ENCODE data around the gene ARFGAP1.
"Not testable (repeated sequence)": the region's sequence is repeated elsewhere in the genome, so short reads cannot be mapped to it uniquely, and the experiment has no call there.

Gene ARFGAP1

DNA sequence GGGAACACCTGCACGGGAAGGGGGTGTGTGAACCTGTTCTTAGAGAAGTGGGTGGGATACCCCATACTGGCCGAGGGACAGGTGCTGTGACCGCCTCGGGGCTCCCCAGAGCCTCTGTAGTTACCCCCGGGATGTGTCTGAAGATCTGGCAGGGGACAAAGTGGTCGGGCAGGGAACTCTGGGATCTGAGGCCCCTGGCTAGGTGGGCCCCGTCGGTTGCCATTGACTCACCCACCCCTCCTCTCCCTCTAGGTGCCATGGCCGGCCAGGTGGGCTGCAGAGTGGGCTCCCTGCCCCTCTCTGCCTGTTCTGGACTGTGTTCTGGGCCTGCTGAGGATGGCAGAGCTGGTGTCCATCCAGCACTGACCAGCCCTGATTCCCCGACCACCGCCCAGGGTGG is 32.6 kb upstream of the ARFGAP1 start:
- no peak for DNase-seq (ENCODE audit: low spot score)

DNA sequence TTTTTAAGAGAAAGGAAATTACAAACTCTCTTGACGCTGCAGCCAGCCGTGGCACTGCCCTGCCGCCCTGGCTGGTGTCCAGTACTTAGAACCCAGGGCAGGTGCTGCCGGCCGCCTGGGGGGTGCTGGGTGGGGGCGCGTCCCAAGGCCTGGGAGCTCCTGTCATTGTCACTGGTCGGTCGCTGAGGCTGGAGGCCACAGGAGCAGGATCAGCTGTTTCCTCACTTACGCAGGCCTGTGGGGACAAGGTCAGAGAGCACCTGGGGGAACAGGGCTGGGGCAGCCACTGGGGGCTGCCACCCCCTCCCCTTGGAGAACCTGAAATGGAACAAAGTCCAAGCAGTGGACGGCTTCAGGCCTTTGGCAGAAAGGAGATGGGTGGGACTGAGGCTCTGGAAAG is 31.3 kb upstream of the ARFGAP1 start:
- DNase-seq (ENCODE audit: low spot score): no peak

DNA sequence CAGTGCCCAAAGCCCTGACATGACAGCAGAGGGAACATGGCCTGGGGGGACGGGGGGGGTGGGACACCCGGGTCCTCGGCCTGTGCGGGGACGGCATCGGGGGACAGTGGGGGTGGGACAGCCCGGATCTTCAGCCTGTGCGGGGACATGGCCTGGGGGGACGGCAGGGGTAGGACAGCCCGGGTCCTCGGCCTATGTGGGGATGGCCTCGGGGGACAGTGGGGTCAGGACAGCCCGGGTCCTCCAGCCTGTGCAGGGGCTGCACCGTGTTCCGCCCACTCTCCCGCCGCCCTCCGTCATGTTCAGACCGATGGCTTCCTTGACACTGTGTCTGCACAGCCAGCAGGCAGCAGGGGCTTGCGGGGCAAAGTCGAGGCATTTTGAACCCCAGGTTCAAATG is 29.9 kb upstream of the ARFGAP1 start:
- DNase-seq (ENCODE audit: low spot score): no peak

DNA sequence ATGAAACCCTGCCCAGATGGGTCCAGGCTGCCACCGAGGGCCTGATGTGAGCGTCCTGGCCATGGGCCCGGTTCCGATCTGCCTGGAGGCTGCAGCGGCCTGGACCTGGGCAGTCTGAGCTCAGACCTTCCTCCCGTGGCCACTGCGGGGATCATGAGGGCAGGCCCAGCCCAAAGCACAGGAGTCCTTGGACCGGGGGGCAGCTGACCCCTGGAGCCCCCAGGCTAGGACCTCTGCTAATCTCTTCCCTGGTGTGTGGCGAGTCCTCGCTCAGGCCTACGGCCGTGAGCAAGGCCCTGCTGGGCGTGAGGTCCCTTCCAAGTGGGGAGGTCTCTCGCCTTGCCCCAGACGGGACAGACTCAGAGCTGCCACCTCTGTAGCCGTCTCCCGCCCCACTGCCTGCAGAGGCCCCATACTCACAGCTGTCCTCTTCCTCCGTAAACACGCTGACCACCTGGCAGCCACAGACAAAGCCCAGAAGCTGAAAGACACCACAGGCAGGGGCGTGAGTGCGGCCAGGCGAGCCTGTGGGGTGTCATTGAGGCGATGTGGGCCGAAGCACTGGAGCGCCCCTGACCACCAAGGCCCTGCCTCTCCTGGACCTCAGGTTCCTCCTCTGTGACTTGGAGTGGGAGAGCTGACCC is 28.9 kb upstream of the ARFGAP1 start:
- DNase-seq (ENCODE audit: low spot score): no peak

DNA sequence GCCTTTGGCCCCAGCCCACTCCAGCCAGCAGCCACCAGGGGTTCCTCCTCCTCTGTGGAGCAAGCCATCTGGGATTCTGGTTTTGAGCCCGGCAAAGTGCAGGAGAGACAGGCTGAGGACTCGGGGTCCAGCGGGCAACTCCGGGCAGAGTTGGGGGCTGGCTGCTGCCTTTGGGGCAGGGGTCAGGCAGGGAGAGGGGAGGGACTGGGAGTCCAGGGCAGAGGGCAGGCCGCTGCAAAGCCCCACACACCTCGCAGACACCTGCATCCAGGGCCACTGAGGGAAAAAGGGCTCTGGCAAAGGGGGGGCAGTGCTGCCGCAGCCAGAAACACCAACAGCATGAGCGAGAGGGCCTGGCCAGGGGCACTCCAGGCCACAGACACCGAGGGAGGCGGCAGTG is 28.1 kb upstream of the ARFGAP1 start:
- no peak for DNase-seq (ENCODE audit: low spot score)

DNA sequence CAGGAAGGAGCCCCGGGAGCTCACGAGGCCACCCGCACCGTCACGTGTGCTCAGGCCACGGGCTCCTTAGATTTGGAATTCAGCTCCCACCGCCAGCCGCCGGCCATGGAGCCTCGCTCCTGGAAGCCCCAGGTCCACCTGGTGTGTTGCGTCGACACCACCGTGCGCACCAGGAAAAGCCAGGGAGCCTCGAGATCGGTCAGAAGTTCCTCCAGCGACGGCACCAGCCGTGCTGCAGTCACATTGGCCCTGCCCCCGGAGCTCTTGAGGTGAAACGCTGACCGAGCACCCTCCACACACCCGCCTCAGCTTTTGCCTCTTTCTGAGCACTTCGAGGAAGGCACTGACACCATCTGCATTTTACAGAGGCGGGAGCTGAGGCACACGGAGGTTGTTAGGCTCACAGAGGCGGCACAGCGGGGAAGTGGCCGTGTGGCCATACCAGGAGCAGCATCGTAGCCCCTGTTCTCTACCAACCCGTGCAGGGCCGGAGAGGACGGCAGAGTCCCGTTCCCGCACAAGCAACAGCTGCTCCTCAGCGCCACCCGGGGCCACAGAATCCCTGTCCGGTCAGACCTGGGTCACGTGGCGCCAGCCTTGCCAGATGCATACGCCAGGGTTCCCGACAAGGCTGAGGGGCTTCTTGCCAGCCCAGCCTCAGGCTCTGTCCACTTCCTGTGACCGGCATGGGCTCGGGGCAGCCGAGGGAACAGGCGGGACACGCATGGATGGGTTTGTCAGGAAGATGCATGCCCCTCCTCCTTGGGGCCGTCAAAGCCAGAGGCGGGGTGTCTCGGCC is 25.9 kb upstream of the ARFGAP1 start:
- DNase-seq (ENCODE audit: low spot score): no peak

DNA sequence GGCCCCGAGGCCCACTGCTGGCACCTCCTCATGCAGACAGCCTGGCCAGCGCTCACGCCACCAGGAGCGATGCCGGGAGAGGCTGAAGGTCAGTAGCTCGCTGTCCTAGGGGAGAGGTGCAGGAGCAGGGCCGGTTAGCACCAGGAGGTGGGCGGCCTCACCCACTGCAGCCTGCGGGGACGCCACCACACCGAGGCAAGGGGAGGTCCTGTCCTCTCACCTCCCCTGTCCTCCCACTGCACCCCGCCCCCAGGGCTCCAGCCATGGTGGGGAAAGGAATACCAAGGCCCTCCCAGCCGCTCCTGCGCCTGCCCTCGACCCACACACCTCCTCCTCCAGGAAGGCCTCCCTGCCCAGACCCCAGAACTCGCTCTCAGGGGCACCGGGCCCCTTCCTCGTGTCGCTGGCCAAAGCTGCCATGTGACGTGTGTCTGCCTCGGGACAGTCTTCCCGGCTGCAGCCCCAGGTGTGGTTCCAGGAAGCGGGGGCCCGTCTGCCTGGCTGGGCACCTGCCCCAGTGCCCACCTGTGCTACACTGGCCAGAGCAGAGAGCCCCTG is 24.9 kb upstream of the ARFGAP1 start:
- no peak for DNase-seq (ENCODE audit: low spot score)

DNA sequence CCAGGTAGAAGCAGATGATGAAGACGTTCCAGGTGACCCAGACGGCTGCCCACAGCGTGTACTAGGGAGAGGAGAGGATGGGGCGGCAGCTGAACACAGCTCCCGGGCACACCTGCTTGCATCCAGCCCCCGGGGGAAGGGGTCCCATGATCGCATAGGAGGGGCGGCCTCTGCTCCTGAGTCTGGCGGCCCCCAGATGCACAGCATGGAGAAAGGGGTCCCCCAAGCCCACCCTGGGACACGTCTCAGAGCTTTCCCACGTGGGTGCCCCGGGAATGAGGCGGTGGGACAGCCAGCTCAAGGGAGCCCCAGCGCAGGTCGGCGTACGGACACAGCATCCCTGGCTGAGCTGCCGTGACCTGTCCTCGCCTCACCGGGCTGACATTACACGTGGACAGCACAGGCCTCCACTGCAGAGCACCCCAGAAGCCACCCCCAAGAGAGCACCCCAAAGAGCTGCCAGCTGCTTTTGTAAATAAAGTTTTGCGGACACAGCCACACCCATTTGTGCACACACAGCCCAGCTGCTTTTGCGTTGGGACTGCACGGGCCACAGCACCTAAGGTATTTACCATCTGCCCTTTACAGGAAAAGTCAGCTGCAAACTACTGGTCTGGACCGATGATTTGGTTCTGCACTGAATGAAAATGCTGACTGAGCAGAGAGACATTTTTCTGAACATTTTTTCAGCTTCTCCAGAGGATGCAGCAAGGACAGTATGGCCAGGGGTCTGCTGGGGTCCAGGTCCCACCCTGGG is 23.6 kb upstream of the ARFGAP1 start:
- DNase-seq (ENCODE audit: low spot score): no peak

DNA sequence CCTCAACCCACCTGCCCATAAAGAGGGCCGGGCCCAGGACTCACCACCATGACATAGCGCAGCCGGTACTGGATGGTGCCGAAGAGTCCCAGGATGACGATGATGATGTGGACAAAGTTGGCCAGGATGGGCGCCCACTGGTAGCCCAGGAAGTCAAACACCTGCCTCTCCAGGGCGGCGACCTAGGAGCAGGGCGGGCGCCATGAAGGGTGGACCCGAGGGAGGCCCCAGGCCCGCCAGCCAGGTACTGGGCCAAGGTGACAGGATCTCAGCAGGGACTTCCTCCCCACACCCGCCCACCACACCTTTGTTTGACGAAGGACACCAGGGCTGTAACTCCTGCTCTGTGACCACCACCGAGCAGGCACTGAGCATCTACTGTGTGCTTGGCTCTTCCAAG is 22.7 kb upstream of the ARFGAP1 start:
- no peak for DNase-seq (ENCODE audit: low spot score)

DNA sequence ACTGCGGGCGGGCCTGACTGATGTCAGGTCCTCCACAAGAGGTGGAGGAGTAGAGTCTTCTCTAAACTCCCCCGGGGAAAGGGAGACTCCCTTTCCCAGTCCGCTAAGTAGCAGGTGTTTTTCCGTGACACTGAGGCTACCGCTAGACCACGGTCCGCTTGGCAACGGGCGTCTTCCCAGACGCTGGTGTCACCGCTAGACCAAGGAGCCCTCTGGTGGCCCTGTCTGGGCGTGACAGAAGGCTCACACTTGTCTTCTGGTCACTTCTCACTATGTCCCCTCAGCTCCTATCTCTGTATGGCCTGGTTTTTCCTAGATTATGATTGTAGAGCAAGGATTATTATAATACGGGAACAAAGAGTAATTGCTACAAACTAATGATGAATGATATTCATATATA is 21.3 kb upstream of the ARFGAP1 start:
- DNase-seq (ENCODE audit: low spot score): not testable (repeated sequence)

DNA sequence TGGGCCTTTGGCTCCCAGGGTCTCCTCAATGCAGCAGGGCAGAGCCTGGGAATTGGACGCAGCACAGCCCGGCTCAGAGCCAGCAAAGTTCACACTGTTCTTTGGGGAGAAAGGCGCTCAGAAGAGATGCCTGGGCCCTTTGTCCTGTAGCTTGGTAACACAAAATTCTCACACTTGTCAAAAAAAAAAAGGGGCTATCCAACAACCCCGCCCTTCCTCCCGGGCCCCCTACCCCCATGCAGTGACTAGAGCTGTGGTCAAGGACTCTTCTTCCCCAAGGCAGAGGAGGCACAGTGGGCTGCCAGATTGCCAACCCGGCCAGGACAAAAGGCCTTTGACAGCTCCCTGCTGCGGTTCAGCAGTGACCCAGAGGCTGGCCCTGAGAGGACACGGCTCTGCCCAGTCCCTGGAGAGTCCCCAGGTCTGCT is 20.3 kb upstream of the ARFGAP1 start:
- peak; percentile 49 for DNase-seq (ENCODE audit: low spot score)

DNA sequence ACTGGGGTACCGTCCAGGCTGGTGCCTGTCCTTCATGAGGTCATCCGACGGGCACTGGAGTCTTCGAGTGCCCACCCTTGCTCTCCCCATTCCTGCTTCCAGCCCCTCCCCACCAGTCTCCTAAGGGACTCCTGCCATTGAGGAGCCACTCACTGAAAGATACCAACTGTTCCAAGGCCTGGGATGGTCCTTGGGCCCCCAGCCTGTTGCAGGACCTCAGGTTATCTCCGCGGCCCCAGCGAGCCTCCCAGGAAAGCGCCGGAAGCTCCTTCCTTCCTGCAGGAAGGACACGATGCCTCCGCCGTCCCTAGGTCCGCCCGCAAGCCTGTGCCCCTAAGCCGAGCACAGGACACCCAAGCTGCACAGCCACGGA is 19.6 kb upstream of the ARFGAP1 start:
- no peak for DNase-seq (ENCODE audit: low spot score)

DNA sequence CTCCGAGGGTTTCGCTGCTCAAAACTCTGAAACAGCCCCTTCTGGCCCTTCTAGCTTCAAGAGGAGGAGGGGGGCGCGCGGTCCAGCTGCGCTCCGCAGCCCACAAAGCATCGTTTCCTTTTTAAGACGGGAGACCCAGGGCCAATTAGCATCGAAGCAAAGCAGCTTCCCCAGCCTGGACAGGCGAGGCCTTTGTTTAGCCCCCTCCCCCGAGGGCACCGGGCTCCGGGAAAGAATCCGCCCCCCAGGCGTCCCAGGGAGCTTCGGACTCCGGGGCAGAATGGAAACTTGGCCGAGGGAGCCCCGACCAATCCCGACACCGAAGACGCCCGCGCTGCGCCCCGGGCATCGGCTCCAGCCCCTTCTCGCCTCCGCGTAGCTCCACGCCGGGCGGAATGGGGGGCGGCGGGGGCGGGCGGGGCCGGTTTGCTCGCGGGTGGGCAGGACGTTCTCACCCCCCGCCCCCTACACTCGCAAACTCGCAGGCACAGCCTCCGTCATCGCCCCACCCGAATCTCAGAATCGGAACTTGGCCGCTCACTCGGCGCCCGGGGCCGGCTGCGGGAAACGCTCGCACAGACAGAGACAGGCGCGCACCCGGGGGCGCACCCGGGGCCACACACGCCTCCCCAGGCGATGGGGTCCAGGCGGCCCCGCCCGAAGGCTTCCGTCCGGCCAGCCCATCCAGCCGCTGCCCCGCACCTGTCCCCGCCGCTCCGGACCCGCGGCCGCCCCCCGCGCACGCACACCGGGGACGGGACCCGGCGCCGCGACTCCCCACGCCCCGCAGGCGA is 19.0 kb upstream of the ARFGAP1 start:
- DNase-seq (ENCODE audit: low spot score): no peak

DNA sequence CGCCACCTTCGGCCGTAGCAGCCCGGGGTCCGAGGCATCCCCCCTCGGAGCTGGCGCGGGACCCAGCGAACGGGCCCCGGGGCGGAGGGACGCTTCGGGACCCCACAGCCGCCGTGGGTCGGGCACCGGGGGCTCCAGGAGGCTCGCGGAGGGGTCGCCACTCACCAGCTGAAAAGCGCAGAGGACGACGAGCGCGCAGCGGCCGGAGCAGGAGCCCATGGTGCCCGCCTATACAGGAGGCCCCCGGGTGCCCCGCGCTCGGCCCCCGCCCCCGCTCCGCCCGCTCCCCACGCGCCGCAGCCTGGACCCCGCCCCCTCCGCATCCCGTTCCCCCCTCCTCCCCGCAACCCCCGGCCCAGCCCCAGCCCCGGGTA is 18.4 kb upstream of the ARFGAP1 start, which contains the start of gene NKAIN4:
Gene NKAIN4 (minus strand): TSS at position 232 of the 374 bp plus-strand sequence. CDS start 13 bp downstream, at position 219.
- no peak for DNase-seq (ENCODE audit: low spot score)

DNA sequence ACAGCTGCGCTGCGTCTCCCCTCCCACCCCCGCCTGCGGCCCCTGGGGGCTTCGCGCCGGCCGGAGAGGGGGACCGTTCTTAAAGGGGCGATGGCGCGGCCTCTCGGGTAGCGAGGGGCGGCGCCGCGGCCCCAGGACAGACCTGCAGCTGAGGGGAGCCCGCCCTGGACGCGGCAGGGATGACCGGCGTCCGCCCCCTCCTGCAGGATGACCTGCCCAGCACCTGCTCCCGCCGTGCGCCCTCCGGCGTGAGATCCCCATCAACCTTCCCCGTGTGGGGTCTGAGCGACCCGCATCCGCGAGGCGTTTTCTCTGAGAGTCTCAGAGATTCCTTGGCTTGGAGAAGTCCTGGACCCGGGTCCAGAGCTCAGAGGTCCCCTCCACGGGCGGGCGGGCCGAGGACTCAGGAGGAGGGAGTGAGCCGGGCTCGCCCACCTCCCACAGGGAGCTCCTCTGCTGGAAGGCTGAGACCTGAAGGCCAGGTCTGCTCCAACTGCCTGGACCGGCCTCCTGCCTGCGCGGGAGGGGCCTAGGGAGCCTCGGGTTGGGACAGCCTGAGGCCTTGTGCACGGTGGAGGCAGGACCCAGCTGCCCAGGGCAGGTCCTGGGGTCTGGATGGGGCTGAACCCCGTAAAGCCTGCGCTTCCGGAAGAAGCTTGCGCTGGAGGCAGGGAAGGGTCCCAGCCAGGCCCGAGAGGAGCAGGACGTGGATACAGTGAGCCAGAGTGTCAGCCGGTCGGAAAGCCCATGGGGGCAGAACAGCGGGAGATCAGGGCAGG is 17.8 kb upstream of the ARFGAP1 start:
- DNase-seq (ENCODE audit: low spot score): no peak

DNA sequence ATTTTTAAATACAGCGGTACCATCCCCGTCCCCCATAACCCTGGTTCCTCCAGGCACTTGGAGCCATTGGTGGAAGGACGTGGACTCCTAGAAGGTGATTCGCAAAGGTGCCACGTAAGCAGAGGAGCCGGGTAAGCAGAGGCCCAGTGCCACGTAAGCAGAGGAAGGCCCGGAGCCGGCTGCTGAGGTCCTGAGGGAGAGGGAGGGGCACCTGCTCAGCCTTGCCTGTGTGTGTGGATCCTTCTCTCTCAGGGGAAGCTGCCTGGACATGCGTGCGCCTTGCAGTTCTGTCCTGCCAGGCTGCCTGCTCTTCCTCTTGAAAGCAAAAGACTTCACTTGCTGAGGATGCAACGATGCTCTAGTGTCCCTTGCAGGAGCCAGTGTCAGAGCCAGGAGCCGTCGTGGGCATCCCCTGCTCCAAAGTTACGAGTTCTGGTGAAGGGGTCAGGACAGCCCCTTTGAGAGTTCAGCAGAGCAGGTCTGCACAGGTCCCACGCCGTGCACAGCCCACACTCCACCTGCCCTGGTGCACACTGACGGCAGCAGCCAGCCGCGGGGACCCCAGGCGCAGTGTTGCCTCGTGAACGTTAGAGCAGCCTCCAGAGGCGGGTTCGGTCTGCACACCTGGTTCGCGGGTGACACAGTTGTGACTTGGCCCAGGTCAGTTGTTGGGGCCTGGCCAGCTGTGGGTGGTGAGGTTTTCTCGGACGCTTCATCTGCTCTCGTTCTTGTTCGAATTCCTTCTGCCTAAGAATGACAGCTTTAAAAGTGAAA is 16.5 kb upstream of the ARFGAP1 start:
- no peak for DNase-seq (ENCODE audit: low spot score)

DNA sequence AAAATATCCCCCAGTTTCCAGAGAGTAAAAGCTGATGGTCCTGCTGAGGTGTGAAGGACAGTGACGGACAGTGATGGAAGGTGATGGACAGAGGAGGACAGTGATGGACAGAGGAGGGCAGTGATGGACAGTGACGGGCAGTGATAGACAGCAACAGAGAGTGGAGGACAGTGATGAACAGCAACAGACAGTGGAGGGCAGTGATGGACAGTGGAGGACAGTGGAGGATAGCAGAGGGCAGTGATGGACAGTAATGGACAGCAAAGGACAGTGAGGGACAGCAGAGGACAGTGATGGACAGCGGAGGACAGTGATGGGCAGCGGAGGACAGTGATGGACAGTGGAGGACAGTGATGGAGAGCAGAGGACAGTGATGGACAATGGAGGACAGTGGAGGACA is 15.7 kb upstream of the ARFGAP1 start:
- no peak for DNase-seq (ENCODE audit: low spot score)

DNA sequence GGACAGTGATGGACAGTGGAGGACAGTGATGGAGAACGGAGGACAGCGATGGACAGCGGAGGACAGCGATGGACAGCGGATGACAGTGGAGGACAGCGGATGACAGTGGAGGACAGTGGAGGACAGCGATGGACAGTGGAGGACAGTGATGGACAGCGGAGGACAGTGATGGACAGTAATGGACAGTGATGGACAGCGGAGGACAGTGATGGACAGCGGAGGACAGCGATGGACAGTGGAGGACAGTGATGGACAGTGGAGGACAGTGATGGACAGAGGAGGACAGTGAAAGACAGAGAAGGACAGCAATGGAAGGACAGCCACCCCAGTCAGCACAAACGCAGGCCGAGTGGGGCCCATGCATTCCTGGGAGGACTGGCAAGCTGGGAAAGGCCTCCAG is 15.0 kb upstream of the ARFGAP1 start:
- no peak for DNase-seq (ENCODE audit: low spot score)

DNA sequence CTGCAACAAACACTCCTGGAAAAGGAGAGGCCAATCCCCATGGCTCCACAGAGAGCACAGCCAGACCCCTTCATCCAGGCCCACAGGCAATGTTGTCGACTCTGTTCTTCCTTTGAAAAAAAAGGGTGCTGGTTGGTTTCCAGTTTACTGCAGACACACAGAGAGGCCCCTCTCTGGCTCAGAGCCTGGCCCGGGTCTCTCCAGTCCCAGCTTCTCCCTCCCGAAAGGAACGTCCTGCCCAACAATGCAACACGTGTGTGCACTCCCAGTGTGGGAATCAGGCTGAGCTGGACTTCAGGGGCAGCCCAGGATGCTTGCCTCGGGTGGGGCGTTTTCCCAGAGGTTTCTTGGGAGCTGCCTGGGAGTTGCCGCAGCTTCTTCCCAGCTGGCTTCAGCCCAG is 13.8 kb upstream of the ARFGAP1 start:
- no peak for DNase-seq (ENCODE audit: low spot score)

DNA sequence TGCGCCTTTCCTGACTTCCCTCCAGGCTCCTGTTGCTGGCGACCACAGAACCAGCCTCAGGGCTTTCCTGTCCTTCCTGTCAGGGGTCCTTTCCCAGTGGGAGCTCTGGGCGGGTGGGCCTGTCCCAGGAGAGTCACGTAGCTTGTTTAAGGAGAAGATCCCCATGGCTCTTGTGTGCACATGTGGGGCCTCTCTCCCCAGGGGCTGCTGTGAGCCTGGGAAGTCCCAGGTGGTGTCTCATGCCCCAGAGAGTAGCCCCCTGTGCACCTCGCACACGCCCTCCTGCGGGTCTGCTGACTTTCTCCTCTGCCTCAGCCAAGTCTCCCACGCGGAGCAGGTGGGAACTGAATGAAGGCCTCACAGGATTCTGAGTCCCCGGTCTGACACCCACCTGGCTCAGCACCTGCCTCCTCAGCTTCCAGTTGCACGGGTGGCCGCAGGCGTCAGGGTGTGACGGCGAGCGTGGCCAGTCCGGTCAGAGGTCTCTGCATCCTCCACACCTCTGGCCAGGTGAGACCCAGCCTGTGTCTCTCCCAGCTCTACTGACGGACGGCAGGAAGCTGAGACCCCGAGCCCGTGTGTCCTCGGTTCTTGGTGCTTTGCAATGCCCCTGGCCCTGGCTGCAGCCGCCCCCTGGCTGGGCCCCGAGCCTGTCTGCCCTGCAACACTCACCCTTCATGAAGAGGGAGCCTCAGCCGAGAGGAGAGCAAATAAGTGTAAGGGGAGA is 12.7 kb upstream of the ARFGAP1 start:
- no peak for DNase-seq (ENCODE audit: low spot score)

Data from putamen (tissue), 1 donor.